GM12891 (cell line): ENCODE data around the gene TP53BP2.

Experiments
- PAX5 ChIP-seq: IDR thresholded peaks from 2 replicates; pipeline ENCODE4 v1.6.1; 2011; ENCODE audit warnings: low read length, moderate library complexity, mild to moderate bottlenecking; ENCODE audit not compliant: insufficient read depth, severe bottlenecking
- POLR2A ChIP-seq: IDR thresholded peaks from 2 replicates; pipeline ENCODE4 v1.6.1; 2011; ENCODE audit warnings: low read depth, low read length, control low read depth
- POLR2AphosphoS5 ChIP-seq: IDR thresholded peaks from 2 replicates; pipeline ENCODE4 v1.6.1; 2011; ENCODE audit warnings: low read depth, low read length, control low read depth
- SPI1 ChIP-seq: IDR thresholded peaks from 2 replicates; pipeline ENCODE4 v1.6.1; 2011; ENCODE audit warnings: low read depth, low read length, control low read depth
- TAF1 ChIP-seq: IDR thresholded peaks from 2 replicates; pipeline ENCODE4 v1.6.1; 2011; ENCODE audit warnings: low read depth, low read length, control low read depth

- TF ChIP-seq POLR2AphosphoS5 (no peak), POLR2A (no peak), TAF1 (no peak), SPI1 (no peak), PAX5 (no peak)
These were observed 114.5 kb downstream of the TP53BP2 start for GRCh38 chr1:223731133-223731770.
